Raji (cell line): Measurements from ENCODE around the gene SKIC2.

ENCODE experiments used
- POLR2A ChIP-seq: IDR thresholded peaks from 2 replicates; pipeline ENCODE4 v1.6.1; 2011; ENCODE audit warnings: low read depth, low read length, control low read depth; ENCODE audit not compliant: insufficient read depth

SKIC2 gene

GRCh38 chr6:31963921-31964320 is 4.9 kb downstream of the SKIC2 start:
- no peak for TF ChIP-seq POLR2A

GRCh38 chr6:31965700-31966099 is 6.7 kb downstream of the SKIC2 start:
- no peak for TF ChIP-seq POLR2A

- TF ChIP-seq POLR2A: no peak
These were observed 7.5 kb downstream of the SKIC2 start for GRCh38 chr6:31966506-31966905.

GRCh38 chr6:31966997-31967925 is 8.3 kb downstream of the SKIC2 start:
- no peak for TF ChIP-seq POLR2A

- no peak for TF ChIP-seq POLR2A
These were observed 8.9 kb downstream of the SKIC2 start for GRCh38 chr6:31967926-31968320.

GRCh38 chr6:31968326-31968725 is 9.4 kb downstream of the SKIC2 start:
- no peak for TF ChIP-seq POLR2A

GRCh38 chr6:31968791-31969711 is 10.1 kb downstream of the SKIC2 start:
- TF ChIP-seq POLR2A: no peak

- no peak for TF ChIP-seq POLR2A
These were observed 11.0 kb downstream of the SKIC2 start for GRCh38 chr6:31969712-31970603.

- TF ChIP-seq POLR2A: no peak
These were observed 11.8 kb downstream of the SKIC2 start for GRCh38 chr6:31970604-31971271.

GRCh38 chr6:31971279-31971992 is 12.5 kb downstream of the SKIC2 start:
- no peak for TF ChIP-seq POLR2A

- peak; percentile 75 for TF ChIP-seq POLR2A
These were observed 13.2 kb downstream of the SKIC2 start, which contains the start of gene DXO for GRCh38 chr6:31971993-31972708. Gene DXO, minus strand, starts transcription at chr6:31972138. Its CDS starts 463 bp downstream, at chr6:31971675.

- no peak for TF ChIP-seq POLR2A
These were observed 13.9 kb downstream of the SKIC2 start for GRCh38 chr6:31972709-31973350.
